ENCODE data around the gene SNTB2.

DNA sequence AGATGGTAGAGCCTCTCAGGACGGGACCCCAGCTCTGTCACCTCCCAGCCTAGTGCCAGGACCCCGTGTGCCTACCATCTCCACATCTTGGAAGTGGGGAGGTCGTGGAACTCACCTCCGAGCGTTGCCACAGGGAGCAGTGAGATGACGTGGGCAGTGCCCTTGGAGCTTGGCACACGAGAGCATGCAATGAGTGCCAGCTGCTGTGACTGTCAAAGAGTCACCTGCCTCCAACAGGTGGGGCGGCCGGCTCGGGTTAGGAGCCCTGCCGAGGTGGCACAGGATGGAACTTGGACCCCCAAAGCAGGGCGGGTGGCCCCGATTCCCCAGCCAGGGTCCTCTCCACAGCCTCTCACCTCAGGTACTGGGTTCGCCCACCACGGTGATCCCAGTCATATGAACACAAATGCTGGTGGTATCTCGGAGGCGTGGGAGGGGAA lies 129.7 kb downstream of the SNTB2 start:
- TF ChIP-seq, protein P1, sequence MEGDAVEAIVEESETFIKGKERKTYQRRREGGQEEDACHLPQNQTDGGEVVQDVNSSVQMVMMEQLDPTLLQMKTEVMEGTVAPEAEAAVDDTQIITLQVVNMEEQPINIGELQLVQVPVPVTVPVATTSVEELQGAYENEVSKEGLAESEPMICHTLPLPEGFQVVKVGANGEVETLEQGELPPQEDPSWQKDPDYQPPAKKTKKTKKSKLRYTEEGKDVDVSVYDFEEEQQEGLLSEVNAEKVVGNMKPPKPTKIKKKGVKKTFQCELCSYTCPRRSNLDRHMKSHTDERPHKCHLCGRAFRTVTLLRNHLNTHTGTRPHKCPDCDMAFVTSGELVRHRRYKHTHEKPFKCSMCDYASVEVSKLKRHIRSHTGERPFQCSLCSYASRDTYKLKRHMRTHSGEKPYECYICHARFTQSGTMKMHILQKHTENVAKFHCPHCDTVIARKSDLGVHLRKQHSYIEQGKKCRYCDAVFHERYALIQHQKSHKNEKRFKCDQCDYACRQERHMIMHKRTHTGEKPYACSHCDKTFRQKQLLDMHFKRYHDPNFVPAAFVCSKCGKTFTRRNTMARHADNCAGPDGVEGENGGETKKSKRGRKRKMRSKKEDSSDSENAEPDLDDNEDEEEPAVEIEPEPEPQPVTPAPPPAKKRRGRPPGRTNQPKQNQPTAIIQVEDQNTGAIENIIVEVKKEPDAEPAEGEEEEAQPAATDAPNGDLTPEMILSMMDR (IDR thresholded peaks at IDR 0.05) = no peak
- TF ChIP-seq POLR2AphosphoS5 (IDR thresholded peaks at IDR 0.05) (no peak), POLR2A (IDR thresholded peaks at IDR 0.05) (no peak)
